ENCODE results near the gene DLG2.
"Not testable (repeated sequence)": the region's sequence is repeated elsewhere in the genome, so short reads cannot be mapped to it uniquely, and the experiment has no call there.

The DLG2 gene

DNA sequence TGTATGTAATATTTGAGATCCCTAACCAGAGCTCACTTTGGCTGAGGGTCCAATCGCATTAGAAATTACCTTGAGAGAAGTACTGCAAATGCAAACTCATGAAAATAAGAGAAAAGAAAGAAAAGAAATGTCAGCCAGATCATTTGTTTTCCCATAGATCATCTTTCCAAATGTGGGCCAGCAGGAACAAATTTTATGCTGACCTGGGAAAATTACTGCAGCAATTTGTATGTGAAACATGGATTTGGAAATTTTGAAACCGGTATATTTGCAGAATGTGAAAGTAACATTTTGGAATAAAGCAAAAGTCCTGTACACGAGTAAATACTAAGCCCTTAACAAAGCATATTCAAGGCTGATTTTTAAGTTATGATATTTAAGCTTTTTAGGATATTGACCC, 1282.1 kb downstream of the DLG2 start:
- no peak for DNase-seq (ENCODE audit: low read depth)

- DNase-seq (ENCODE audit: low read depth) = no peak
These were observed 1287.3 kb downstream of the DLG2 start for GRCh38 chr11:84339796-84340195.

GRCh38 chr11:84333221-84333620, 1293.9 kb downstream of the DLG2 start:
- no peak for DNase-seq (ENCODE audit: low read depth)

DNA sequence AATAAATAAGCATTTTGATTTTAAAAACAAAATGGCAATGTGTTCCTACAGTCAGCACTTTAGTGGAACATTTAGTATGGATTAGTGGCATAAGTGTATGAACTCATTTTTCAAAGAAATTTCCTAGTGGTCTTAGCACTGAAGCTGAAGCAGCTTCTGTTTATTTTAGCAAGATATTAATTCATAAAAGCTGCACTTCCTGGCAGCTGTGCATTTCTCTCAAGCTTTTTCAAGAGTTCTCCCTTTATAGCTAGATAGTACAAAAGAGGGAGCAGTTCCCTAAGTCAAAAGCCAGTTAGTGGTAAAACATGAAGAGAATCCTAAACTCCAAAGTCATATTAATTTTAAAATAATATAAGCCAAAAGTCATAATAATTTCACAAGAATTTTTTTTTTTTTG, 1304.9 kb downstream of the DLG2 start:
- DNase-seq (ENCODE audit: low read depth) = no peak

- no peak for DNase-seq (ENCODE audit: low read depth)
These were observed 1307.3 kb downstream of the DLG2 start for GRCh38 chr11:84319863-84320262.

DNA sequence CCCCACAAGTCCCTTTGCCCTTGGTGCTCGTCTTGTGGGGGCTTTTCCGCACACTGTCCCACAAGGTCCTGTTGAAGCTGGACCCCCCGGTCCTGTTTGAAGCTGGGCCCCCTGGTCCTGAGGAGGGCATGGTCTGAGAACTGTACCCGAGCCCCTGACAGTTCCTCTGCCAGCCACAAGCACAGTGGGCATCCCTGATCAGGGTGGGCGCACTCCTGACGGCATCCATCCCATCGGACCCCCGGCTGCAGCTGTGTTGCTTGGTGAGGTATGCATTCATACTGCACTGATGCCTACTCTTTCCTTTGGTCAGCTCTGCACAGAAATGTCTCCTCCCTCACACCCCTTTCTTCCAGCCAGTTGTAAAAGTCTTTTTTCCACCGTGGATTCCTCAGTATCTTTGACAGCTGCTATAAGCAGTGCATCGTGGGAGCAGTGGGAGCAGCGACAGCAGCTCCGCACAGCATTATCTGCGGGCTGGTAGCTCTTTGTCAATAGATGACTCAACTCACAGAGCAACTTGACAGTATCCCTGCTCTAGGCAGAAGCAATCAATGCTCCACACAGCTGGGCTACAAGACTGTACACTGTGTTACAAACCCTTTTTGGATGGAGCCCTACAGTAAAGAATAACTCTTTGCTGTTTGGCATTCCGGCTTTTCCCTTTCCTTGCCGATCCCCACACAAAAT, 1310.1 kb downstream of the DLG2 start:
- no peak for DNase-seq (ENCODE audit: low read depth)

DNA sequence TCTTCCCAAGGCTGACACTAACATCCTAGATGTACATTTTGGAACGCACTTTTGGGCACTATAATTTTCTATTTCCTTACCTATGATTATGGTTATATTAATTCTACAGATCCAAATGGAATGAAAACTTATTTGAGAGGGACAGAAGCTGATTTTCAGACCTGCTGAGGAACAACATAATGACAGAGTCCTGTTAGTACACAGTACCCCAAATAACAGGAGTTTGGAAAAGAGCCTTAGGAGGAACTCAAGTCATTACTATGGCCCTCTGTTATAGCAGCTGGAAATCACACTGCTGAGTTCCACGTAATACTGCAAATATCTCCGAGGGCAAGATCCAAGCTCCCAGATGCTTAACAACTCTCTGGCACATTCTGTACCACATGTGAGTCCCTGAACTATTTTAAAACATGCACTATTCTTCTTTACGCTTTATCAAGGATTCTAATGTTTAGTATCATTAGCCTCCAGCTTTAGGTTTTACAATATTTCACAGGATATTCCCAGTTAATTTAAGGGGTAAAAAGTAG, 1313.2 kb downstream of the DLG2 start:
- no peak for DNase-seq (ENCODE audit: low read depth)

- no peak for DNase-seq (ENCODE audit: low read depth)
These were observed 1316.9 kb downstream of the DLG2 start for GRCh38 chr11:84310268-84310667.

DNA sequence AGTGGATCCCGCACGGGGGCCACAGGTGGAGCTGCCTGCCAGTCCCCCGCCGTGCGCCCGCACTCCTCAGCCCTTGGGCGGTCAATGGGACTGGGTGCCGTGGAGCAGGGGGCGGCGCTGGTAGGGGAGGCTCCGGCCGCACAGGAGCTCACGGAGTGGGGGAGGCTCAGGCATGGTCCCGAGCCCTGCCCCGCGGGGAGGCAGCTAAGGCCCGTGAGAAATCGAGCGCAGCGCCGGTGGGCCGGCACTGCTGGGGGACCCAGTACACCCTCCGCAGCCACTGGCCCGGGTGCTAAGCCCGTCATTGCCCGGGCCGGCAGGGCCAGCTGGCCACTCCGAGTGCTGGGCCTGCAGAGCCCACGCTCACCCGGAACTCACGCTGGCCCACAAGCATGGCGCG, 1318.7 kb downstream of the DLG2 start:
- DNase-seq (ENCODE audit: low read depth) = not testable (repeated sequence)

GRCh38 chr11:84300092-84300491, 1327.1 kb downstream of the DLG2 start:
- no peak for DNase-seq (ENCODE audit: low read depth)

GRCh38 chr11:84297570-84297969, 1329.6 kb downstream of the DLG2 start:
- no peak for DNase-seq (ENCODE audit: low read depth)

DNA sequence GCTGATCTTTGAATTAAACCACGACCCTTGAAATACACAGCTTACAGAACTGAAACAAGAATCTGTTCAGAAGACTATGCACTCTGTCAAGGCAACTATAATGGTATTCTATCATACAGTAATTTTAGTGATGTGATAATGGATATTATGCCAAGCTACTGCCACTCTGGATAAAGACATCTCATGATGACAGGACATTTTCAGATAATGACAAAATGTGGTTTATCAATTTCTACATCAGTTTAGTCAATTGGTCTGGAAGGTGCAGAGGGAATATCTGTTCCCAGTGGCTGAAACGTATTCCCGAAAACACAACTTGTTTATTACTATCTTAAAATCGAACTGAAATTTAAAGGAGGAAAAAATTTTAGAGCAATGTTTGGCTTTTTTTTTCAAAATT, 1331.3 kb downstream of the DLG2 start:
- DNase-seq (ENCODE audit: low read depth) = no peak

DNA sequence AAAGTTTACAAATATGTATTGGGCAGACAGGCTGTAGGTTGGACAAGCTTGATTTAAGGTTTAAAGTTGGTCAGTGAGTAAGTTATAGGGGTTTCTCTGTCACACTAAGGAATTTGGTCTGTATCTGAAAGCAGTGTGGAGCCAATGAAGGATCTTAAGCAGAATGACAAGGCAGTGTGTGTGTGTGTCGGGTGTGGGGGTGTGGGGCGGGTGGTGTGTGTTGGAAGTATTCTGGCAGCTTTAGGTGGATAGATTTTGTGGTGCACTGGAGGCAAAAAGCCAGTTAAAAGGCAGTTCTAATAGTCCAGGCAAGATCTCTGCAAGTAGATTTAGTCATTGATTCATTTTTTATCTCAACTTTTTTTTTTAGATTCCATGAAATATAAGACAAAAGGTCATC, 1334.2 kb downstream of the DLG2 start:
- DNase-seq (ENCODE audit: low read depth) = no peak

DNA sequence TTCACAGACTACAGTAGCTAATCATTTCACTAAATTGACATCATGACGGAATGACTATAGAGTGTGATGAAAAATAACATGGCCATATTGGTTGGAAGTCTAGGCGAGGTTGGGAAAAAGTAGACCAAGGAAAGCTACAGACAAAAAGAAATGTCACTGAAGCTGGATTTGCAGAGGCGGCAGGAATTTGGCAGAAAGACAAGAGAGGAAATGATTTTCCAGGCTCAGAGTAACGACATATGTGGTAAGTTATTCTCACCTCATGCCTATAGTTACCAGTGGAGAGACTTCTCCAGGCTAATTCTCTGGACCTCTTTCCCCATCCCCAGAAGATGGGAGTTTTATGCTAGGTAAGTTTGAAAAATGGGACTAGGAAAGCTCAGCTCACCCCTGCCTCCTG, 1335.1 kb downstream of the DLG2 start:
- DNase-seq (ENCODE audit: low read depth) = no peak

DNA sequence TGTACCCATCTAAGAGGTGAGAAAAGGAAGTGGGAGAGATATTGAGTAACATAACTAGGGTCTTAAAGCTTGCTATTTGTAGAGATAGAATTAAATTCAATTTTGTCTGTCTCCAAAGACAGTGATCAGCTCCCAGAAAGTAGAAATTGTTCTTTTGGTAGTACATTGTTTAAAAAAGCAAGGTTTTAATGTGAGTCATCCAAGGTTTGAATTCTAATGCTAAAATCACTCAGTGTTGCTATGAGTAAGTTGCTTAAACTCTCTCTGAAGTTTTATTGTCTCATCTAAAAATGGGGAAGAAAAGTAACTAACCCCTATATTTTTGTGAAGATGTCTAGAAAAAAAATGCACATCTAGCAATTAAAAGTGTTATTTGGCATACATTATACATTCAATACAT, 1336.5 kb downstream of the DLG2 start:
- DNase-seq (ENCODE audit: low read depth) = no peak

GRCh38 chr11:84289381-84289906, 1337.7 kb downstream of the DLG2 start:
- DNase-seq (ENCODE audit: low read depth) = no peak

DNA sequence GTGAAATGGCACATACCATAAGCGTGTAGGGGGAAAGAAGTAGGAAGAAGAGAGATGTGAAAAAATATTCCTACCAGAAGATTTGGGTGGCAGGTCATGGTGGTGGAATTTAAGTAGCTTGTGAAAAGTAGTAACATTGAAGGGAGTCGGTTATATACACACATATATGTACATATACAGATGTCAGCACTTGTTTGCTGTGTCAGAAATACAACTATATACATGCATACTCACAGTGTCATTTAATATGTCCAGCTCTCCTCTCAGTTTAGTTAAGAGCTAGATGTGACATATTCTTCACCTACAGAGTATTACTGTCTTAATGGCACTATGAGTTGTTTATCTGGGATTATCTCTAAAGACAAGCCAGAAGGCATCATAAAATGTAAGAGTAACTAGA, 1353.6 kb downstream of the DLG2 start:
- no peak for DNase-seq (ENCODE audit: low read depth)

DNA sequence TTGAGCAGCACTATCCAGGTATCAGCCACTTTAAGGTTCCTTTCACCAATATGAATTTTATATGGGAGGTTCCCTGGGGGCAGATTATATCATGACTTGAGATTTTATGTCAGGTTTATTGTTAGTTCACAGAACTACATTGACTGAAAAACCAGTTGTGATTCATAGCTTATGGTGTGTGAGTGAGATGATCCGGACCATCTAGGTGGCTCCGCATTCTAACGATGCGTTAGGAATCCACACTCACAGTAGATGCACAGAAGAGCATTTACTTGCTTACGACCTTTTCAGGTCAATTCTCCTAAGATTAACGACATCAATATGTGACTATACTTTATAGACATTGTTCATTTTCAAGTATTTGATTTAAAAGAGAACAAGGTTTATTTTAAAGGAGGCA, 1356.7 kb downstream of the DLG2 start:
- DNase-seq (ENCODE audit: low read depth) = no peak

DNA sequence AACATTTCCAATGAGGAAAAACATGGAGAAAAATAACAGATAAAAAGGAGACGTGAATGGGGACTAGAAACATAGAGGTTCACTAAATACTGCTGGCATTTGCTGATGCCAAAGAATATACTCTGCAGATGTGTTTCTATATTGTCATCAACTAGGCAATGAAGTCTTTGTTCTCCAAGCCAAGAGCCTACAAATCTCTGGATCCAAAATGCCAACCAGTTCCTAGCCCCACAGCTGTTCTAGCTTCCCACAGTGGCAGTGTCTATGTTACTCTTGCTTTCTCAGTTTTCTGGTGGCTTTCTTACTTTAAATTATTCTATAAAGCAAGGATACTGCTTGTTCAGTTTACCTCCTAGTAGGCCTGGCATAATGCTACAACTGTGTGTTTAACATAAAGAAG, 1363.1 kb downstream of the DLG2 start:
- DNase-seq (ENCODE audit: low read depth) = no peak

DNA sequence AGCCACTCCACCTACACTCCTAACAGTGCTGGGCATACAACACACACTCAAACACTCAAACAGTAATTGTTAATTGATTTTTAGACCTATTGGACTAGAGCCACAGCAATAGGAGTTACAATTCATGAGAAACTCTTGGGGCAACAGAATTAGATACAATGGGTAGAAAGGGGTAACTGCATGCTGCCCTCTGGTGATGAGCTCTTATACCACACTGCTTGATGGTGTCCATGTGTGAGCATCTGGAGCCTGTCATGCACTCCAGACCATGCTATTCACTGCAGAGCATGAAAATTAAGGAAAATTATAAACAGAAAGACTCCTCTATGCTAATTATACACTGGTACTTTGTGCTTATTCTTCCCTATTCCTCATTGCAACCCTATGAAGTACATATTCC, 1365.4 kb downstream of the DLG2 start:
- DNase-seq (ENCODE audit: low read depth) = no peak

DNA sequence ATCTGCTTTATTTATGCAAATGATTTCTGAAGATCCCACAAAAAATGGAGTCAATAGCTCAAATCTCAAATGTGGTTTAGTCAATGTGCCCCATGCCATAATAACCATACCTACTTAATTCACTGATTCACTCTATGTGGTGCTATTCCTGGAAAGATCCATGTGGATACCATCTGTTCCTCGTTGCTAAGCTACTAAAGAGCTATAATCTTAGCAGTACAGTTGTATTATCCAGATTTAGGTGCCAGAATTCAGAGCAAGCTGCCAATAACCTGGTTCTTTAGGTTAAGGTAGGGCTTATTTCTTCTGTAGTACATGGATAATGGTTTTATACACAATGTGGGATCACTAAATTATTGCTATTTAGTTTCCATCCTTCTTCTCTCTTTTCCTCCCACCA, 1366.3 kb downstream of the DLG2 start:
- no peak for DNase-seq (ENCODE audit: low read depth)

- DNase-seq (ENCODE audit: low read depth) = no peak
These were observed 1370.5 kb downstream of the DLG2 start for GRCh38 chr11:84256618-84257017.

DNA sequence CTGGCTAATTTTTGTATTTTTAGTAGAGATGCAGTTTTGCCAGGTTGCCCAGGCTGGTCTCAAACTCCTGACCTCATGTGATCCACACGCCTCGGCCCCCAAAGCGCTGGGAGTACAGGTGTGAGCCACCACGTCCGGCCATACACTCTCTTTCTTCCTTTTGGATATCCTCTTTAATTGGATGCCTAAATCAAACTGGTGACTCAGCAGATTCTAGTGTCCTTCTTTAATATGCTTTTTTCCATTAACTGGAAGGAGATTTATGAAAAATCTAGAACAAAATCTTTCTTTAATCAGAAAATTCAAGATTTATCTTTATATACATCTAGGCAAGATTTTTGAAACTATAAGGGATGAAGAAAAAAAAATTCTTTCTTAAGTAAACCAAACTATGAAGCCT, 1371.7 kb downstream of the DLG2 start:
- no peak for DNase-seq (ENCODE audit: low read depth)
